Esophagus muscularis mucosa (tissue), 4 donors: ENCODE results near the gene HDAC4.

Source experiments
- CTCF ChIP-seq, 3 experiments: fragments of 200-600 bp in 2 of 3; fragments of 450-650 bp in 1 of 3; sonication (generic) in 2 of 3; IDR thresholded peaks; one replicate each; pipeline ENCODE4 v1.5.1; 2017 to 2019; ENCODE audit warnings: antibody characterized with exemption in 3 of 3, mild to moderate bottlenecking in 2 of 3, moderate library complexity in 1 of 3
- EP300 ChIP-seq: sonication (generic); formaldehyde crosslinking; IDR thresholded peaks from one replicate; pipeline ENCODE4 v1.6.1; 2017; ENCODE audit warnings: antibody characterized with exemption
- POLR2A ChIP-seq: fragments of 450-650 bp; IDR thresholded peaks from one replicate; pipeline ENCODE4 v1.6.1; 2017; ENCODE audit warnings: antibody characterized with exemption, moderate library complexity, mild to moderate bottlenecking, low read depth
- POLR2AphosphoS5 ChIP-seq, 2 donors: sonication (generic); formaldehyde crosslinking; IDR thresholded peaks; one replicate each; pipeline ENCODE4 v1.6.1; 2017; ENCODE audit warnings: antibody characterized with exemption in 2 of 2

DNA sequence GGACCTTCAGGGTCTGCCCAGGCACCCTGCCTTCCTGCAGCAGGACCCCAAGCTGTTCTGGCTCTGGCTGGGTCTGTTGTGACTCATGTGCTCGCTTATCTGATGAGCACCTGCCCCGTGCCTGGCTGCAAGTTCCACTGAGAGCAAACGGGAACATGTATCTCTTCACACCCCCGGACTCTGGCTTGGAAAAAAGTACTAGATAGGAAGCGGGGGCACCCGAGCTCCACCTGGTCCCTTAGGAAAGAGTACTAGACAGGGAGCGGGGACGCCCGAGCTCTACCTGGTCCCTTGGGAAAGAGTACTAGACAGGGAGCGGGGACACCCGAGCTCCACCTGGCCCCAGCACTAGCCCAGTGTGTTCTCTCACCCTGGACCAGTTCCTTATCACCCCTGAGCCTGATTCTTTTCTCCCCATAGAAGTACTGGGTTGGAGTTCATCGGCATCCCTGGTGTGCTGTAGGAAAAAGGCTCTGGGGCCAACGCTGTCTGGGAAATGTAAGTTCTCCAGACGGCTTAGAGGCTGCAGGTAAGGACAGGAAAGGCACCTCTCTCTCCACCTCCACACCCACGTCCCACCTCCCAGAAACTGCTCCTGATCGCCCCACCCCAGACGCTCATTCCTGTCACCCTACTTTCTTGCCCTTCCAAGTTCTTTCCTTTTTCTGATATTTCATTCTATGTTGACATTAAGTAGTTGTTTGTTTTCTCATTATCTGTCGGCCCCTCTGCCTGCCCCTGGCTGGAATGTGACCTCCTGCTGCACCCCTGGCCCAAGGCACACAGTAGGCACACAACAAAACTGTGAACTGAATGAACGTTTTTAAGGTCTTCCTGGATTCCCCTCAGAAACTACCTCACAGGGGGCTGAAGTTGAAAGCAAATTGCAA lies 40.2 kb downstream of the HDAC4 start:
- TF ChIP-seq POLR2A (no peak), CTCF (IDR thresholded peaks at IDR 0.05) (no peak), POLR2AphosphoS5 (IDR thresholded peaks at IDR 0.05) (no peak), EP300 (no peak)
